Psoas muscle (tissue), 8 donors: ENCODE data around the gene CDKN2A. TPM values are rescaled to one million over a fixed set of nuclear protein-coding genes. Genes with fewer than 3 reads are reported as not detected.

Source experiments
- ATAC-seq, 4 donors: fragments of 200-7000 bp; cut with Tn5 transposase; one replicate each; pipeline ENCODE4 v1.9.1; 2020; ENCODE audit warnings: moderate library complexity in 3 of 4, mild to moderate bottlenecking in 2 of 4
- DNase-seq, 2 donors: peaks; one replicate each; pipeline ENCODE4 v3.0.0-alpha.2; 2020
- H3K27ac ChIP-seq: fragments of 200-600 bp; one replicate; pipeline ENCODE4 v1.8.0; 2022
- H3K27me3 ChIP-seq, 3 donors: fragments of 200-600 bp in 1 of 3; one replicate each; pipeline versions ENCODE4 v1.6.1 to v1.8.0; 2013 to 2022; ENCODE audit warnings: low read length in 2 of 3, mild to moderate bottlenecking in 2 of 3, moderate library complexity in 1 of 3; ENCODE audit not compliant: insufficient read depth in 3 of 3
- H3K36me3 ChIP-seq, 2 donors: fragments of 200-600 bp in 1 of 2; one replicate each; pipeline versions ENCODE4 v1.6.1 to v1.8.0; 2013 to 2022; ENCODE audit warnings: low read depth in 1 of 2, mild to moderate bottlenecking in 1 of 2, moderate library complexity in 1 of 2; ENCODE audit not compliant: insufficient read depth in 1 of 2
- H3K4me1 ChIP-seq: fragments of 200-600 bp; one replicate; pipeline ENCODE4 v1.8.0; 2022
- H3K4me3 ChIP-seq: fragments of 200-600 bp; one replicate; pipeline ENCODE4 v1.8.0; 2022; ENCODE audit warnings: mild to moderate bottlenecking
- H3K9me3 ChIP-seq: fragments of 200-600 bp; one replicate; pipeline ENCODE4 v1.8.0; 2022
- WGBS, 3 donors: extraction: QIAGEN DNeasy Blood & Tissue Kit; methylation state at CpG; one replicate each; pipeline versions ENCODE4 v1.1.6 to v1.1.7; 2013; 5-methylcytosine and 5-hydroxymethylcytosine counted together
- intact Hi-C, 2 donors: fragments of 100-400 bp; cut with DNase I; formaldehyde crosslinking; loops; one replicate each; pipeline versions ENCODE4 v1.11.0 to v1.14.2; 2022
- long read RNA-seq, 2 donors: library from polyadenylated mRNA; unstranded; transcript quantifications; one replicate each; pipeline ENCODE4 v2.0.0, GENCODE V29; 2021
- polyA plus RNA-seq, 3 donors: library from polyadenylated mRNA; stranded (reverse); fragments of 200-250 nt; gene quantifications; one replicate each; pipeline ENCODE4 v1.2.3, GENCODE V29; 2013
- total RNA-seq, 4 donors: library from RNA; stranded (reverse); fragmentation: NEBNext Ultra II Directional in 2 of 4; extraction: Animal tissue kit (Norgen Biotek cat#: 25700) in 2 of 4; gene quantifications; one replicate each; pipeline versions ENCODE4 v1.2.1 to v1.2.4, GENCODE V29; 2021 to 2023
- TF ChIP-seq, protein P1 (sequence below): fragments of 200-600 bp; IDR thresholded peaks from one replicate; pipeline ENCODE4 v1.8.0; 2022; ENCODE audit warnings: antibody characterized with exemption
- donor health status: healthy with polysubstance abuse.
- donor health status: DM: no; HTN: no; CAD: no; lungs with moderate emphysema.
- donor health status: Bipolar disorder and iron deficiency.
- donor health status: healthy.
- donor health status: DM: yes; HTN: yes; CAD: no.
- donor health status: DM: no; HTN: no; CAD: no.
- donor health status: DM: no; HTN: no; CAD: no.
- donor health status: DM: yes; HTN: yes; CAD: no.

Gene CDKN2A
- under 1 TPM in 2 of 4 donors, not detected in 2; 0.32 to 0.66 TPM for total RNA-seq
- under 1 TPM in 1 of 3 donors, not detected in 2; 0.04 TPM for polyA plus RNA-seq
- long read RNA-seq, donor 1, result 0 reads
- long read RNA-seq, donor 2, result 0 reads

DNA sequence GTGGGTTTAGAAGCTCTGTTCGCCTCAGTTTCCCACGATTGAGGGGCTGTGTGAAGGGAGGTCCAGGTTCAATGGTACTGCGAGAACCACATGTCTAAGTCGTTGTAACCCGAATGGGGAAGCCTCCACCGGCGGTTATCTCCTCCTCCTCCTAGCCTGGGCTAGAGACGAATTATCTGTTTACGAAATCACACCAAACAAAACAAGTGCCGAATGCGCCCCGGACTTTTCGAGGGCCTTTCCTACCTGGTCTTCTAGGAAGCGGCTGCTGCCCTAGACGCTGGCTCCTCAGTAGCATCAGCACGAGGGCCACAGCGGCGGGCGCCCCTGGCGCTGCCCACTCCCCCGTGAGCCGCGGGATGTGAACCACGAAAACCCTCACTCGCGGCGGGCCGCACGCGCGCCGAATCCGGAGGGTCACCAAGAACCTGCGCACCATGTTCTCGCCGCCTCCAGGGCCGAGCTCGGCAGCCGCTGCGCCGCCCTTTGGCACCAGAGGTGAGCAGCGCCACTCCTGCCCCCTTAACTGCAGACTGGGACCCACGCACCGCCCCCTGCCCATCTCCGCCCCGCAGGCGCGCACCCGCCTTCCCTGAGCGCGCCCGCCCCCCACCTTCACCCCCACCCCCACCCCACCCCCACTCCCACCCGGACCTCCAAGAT, at the start of gene CDKN2A:
TSS of gene CDKN2A (minus strand) at position 500 of the 663 bp plus-strand sequence.
- ATAC-seq, result peak; percentile 28 to 64 (median 56)
- no peaks in the 10 kb centered on the region for H3K9me3 ChIP-seq
- H3K27me3 ChIP-seq, result peaks cover 0 to 35% (median 16%) of the 10 kb centered on the region in 3 donors
- peak within 1 kb of the TSS; percentile 98 for H3K4me3 ChIP-seq
- H3K27ac ChIP-seq, result peak within 1 kb of the TSS; percentile 60
- peaks cover 5% of the 10 kb centered on the region for H3K4me1 ChIP-seq
- WGBS, 3 donors, result 8 to 12% (median 10%) methylated on average over 34 to 53 of the region's 53 CpGs
- intact Hi-C loops, result loop anchor here in 1 of 2 donors (10.0 kb wide), 2 partner anchors 59 to 121 kb away; no protein-coding TSS in a partner anchor
- no peaks in the 10 kb centered on the region for H3K36me3 ChIP-seq
- peak in 1 of 2 donors; percentile 58 for DNase-seq
- TF ChIP-seq, protein P1, sequence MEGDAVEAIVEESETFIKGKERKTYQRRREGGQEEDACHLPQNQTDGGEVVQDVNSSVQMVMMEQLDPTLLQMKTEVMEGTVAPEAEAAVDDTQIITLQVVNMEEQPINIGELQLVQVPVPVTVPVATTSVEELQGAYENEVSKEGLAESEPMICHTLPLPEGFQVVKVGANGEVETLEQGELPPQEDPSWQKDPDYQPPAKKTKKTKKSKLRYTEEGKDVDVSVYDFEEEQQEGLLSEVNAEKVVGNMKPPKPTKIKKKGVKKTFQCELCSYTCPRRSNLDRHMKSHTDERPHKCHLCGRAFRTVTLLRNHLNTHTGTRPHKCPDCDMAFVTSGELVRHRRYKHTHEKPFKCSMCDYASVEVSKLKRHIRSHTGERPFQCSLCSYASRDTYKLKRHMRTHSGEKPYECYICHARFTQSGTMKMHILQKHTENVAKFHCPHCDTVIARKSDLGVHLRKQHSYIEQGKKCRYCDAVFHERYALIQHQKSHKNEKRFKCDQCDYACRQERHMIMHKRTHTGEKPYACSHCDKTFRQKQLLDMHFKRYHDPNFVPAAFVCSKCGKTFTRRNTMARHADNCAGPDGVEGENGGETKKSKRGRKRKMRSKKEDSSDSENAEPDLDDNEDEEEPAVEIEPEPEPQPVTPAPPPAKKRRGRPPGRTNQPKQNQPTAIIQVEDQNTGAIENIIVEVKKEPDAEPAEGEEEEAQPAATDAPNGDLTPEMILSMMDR, result no peak

DNA sequence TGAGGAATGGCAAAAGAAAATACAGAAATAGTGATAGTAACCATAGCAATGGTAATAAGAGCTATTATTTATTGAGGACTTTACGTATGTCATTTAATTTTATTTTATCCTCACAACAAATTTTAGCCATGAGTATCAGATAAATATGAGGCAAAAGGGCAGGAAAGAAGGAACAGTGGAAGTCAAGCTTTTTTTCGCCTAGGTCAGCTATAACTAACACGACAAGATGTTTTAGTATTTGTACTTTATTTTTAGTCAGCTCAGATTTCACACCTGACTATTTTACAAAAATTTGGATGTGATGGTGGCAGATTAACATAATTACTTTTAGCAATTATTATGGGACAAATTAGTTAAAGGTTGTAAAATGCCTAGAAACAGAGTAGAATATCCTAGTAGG, 49.7 kb upstream of the CDKN2A start:
- Histone ChIP-seq H3K27me3 (no peaks in the 10 kb centered on the region), H3K4me3 (no peak overlapping the region), H3K4me1 (peaks cover 12% of the 10 kb centered on the region), H3K27ac (no peak overlapping the region), H3K9me3 (no peaks in the 10 kb centered on the region), H3K36me3 (no peaks in the 10 kb centered on the region)
- TF ChIP-seq, protein P1, result no peak
- ATAC-seq (no peak), DNase-seq (no peak)
- 40 to 56% (median 56%) methylated on average over 3 of the region's 3 CpGs for WGBS, 3 donors
- intact Hi-C loops, result no loop called here

GRCh38 chr9:22041775-22042174, 47.6 kb upstream of the CDKN2A start:
- TF ChIP-seq, protein P1, result no peak
- no peak overlapping the region for H3K27ac ChIP-seq
- ATAC-seq, result no peak
- no peak overlapping the region for H3K4me3 ChIP-seq
- no peaks in the 10 kb centered on the region for H3K27me3 ChIP-seq
- peaks cover 24% of the 10 kb centered on the region for H3K4me1 ChIP-seq
- no peak for DNase-seq
- H3K9me3 ChIP-seq, result no peaks in the 10 kb centered on the region
- 63 to 69% (median 65%) methylated on average over 1 of the region's 1 CpG for WGBS, 3 donors
- no peaks in the 10 kb centered on the region for H3K36me3 ChIP-seq
- intact Hi-C loops, result no loop called here

DNA sequence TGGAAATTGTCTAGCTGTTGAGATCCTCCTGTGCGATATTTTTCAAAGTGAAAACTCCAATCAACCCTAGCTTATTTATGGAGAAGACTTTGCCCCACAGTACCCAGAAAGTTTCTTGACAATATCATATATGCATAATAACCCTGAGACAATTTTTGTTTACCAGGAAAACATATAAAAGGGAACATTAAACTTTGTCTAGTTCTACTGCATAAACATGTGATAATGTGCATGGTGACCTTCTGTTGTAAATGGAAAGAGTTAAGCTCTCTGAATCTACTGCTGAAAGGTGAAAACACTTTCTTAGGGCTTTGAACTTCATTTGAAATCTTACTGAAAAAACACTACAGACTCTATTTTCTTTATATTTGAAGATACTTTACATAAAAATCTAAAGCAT, 47.2 kb upstream of the CDKN2A start:
- Histone ChIP-seq H3K27me3 (no peaks in the 10 kb centered on the region), H3K4me1 (peaks cover 28% of the 10 kb centered on the region), H3K27ac (no peak overlapping the region), H3K36me3 (no peaks in the 10 kb centered on the region), H3K4me3 (no peak overlapping the region), H3K9me3 (no peaks in the 10 kb centered on the region)
- TF ChIP-seq, protein P1, result no peak
- intact Hi-C loops, result no loop called here
- DNase-seq (no peak), ATAC-seq (no peak)
- WGBS, 3 donors, result 93 to 95% (median 94%) methylated on average over 1 of the region's 1 CpG
